H1 (cell line): ENCODE data around the gene CSNK1D. TPM values are rescaled to one million over a fixed set of nuclear protein-coding genes. Genes with fewer than 3 reads are reported as not detected.

Experiments used
- CTCF ChIA-PET: fragments of 300-600 bp; sonication (Branson Sonifier 250); formaldehyde crosslinking; loops from one replicate; lab custom pipeline; 2021; ENCODE audit not compliant: partially characterized antibody; lab: Charles Lee
- POLR2A ChIA-PET: fragments of 300-600 bp; sonication (Branson Sonifier 250); formaldehyde crosslinking; loops from one replicate; lab custom pipeline; 2021; ENCODE audit warnings: inconsistent platforms; ENCODE audit not compliant: partially characterized antibody; lab: Charles Lee
- DNase-seq, 2 experiments: peaks; one replicate each; pipeline versions ENCODE4 v3.0.0 to v3.0.0-alpha.2; 2010 to 2022; ENCODE audit warnings: low spot score in 2 of 2, low read depth in 1 of 2, mixed read lengths in 1 of 2
- FAIRE-seq: peaks from 2 replicates; lab custom pipeline; 2011; peaks lifted over from hg19 to GRCh38; lab: Jason Lieb, UNC
- H2AFZ ChIP-seq: 2 replicates; pipeline ENCODE4 v1.8.1; 2012; ENCODE audit warnings: low read length, inconsistent platforms
- H2AK5ac ChIP-seq: 2 replicates; pipeline ENCODE4 v1.6.1; 2013; ENCODE audit warnings: low read depth, low read length
- H2BK120ac ChIP-seq: replicated peaks from 2 replicates; pipeline ENCODE3; 2013; ENCODE audit warnings: low read depth, low read length, inconsistent platforms
- H2BK12ac ChIP-seq: 2 replicates; pipeline ENCODE4 v1.6.1; 2013; ENCODE audit warnings: low read depth, low read length
- H2BK15ac ChIP-seq: 2 replicates; pipeline ENCODE4 v1.6.1; 2013; ENCODE audit warnings: low read length
- H2BK20ac ChIP-seq: 2 replicates; pipeline ENCODE4 v1.6.1; 2013; ENCODE audit warnings: low read length
- H2BK5ac ChIP-seq: 2 replicates; pipeline ENCODE4 v1.6.1; 2013; ENCODE audit warnings: low read depth, low read length
- H3K14ac ChIP-seq: 2 replicates; pipeline ENCODE4 v1.6.1; 2013; ENCODE audit warnings: inconsistent platforms; ENCODE audit not compliant: insufficient read length
- H3K18ac ChIP-seq: 2 replicates; pipeline ENCODE4 v1.6.1; 2013; ENCODE audit warnings: low read length; ENCODE audit errors: extremely low read depth
- H3K23ac ChIP-seq: 2 replicates; pipeline ENCODE4 v1.6.1; 2013; ENCODE audit warnings: inconsistent platforms; ENCODE audit not compliant: insufficient read length
- H3K23me2 ChIP-seq: 2 replicates; pipeline ENCODE4 v1.6.1; 2013; ENCODE audit warnings: low read depth, low read length
- H3K27ac ChIP-seq: 2 replicates; pipeline ENCODE4 v1.6.1; 2011; ENCODE audit warnings: low read depth, low read length, inconsistent platforms
- H3K27me3 ChIP-seq, 4 experiments: replicated peaks in 1 of 4; 1 replicate in 1 of 4; 2 replicates in 3 of 4; pipeline versions ENCODE4 v1.6.1 to v1.8.1; 2011 to 2013; ENCODE audit warnings: low read length in 3 of 4, mild to moderate bottlenecking in 3 of 4, inconsistent platforms in 2 of 4, mixed read lengths in 2 of 4, moderate library complexity in 1 of 4; ENCODE audit not compliant: control insufficient read depth in 3 of 4, insufficient read depth in 3 of 4; ENCODE audit errors: extremely low read depth in 1 of 4
- H3K36me3 ChIP-seq, 4 experiments: 2 replicates each; pipeline versions ENCODE4 v1.6.1 to v1.8.1; 2011 to 2013; ENCODE audit warnings: mild to moderate bottlenecking in 4 of 4, low read length in 3 of 4, moderate library complexity in 2 of 4, control low read depth in 1 of 4, inconsistent platforms in 1 of 4; ENCODE audit not compliant: insufficient read depth in 4 of 4, control insufficient read depth in 2 of 4
- H3K4ac ChIP-seq: replicated peaks from 2 replicates; pipeline ENCODE3; 2013; ENCODE audit warnings: low read length, low read depth, mixed read lengths, inconsistent platforms; ENCODE audit not compliant: insufficient read length
- H3K4me1 ChIP-seq, 4 experiments: replicated peaks in 1 of 4; 1 replicate in 1 of 4; 2 replicates in 3 of 4; pipeline versions ENCODE4 v1.6.1 to v1.8.1; 2011 to 2013; ENCODE audit warnings: low read length in 3 of 4, inconsistent platforms in 2 of 4, mixed read lengths in 1 of 4; ENCODE audit not compliant: insufficient read depth in 4 of 4, control insufficient read depth in 3 of 4
- H3K4me2 ChIP-seq, 2 experiments: 2 replicates each; pipeline versions ENCODE4 v1.6.1 to v1.8.1; 2011 to 2013; ENCODE audit warnings: low read depth in 2 of 2, low read length in 2 of 2, control low read depth in 1 of 2, inconsistent platforms in 1 of 2, mild to moderate bottlenecking in 1 of 2; ENCODE audit not compliant: insufficient read depth in 1 of 2
- H3K4me3 ChIP-seq, 4 experiments: fragments of 200-600, 300-600 bp in 1 of 4; sonication (generic), shearing (Covaris generic), sonication (Bioruptor Twin) in 1 of 4; 2 replicates each; pipeline versions ENCODE4 v1.5.1 to v1.8.1; 2011 to 2016; ENCODE audit warnings: low read length in 4 of 4, low read depth in 3 of 4, control low read depth in 2 of 4, inconsistent platforms in 2 of 4, mild to moderate bottlenecking in 2 of 4, mixed read lengths in 1 of 4, moderate library complexity in 1 of 4; ENCODE audit not compliant: insufficient read depth in 2 of 4; ENCODE audit errors: extremely low read depth in 1 of 4
- H3K56ac ChIP-seq: replicated peaks from 2 replicates; pipeline ENCODE3; 2013; ENCODE audit warnings: low read depth, mild to moderate bottlenecking, mixed read lengths, low read length, inconsistent platforms; ENCODE audit not compliant: insufficient read length
- H3K79me1 ChIP-seq: 2 replicates; pipeline ENCODE4 v1.6.1; 2013; ENCODE audit warnings: low read depth, low read length, control low read depth
- H3K79me2 ChIP-seq, 2 experiments: 2 replicates each; pipeline versions ENCODE4 v1.6.1 to v1.8.1; 2012 to 2013; ENCODE audit warnings: low read length in 2 of 2, mild to moderate bottlenecking in 2 of 2, inconsistent platforms in 1 of 2; ENCODE audit not compliant: insufficient read depth in 2 of 2, control insufficient read depth in 1 of 2
- H3K9ac ChIP-seq, 4 experiments: replicated peaks in 1 of 4; 1 replicate in 1 of 4; 2 replicates in 3 of 4; pipeline versions ENCODE4 v1.6.1 to v1.8.1; 2011 to 2013; ENCODE audit warnings: low read depth in 3 of 4, low read length in 3 of 4, control low read depth in 2 of 4, mild to moderate bottlenecking in 2 of 4, moderate library complexity in 2 of 4, inconsistent platforms in 1 of 4; ENCODE audit errors: extremely low read depth in 1 of 4
- H3K9me3 ChIP-seq, 2 experiments: 2 replicates each; pipeline versions ENCODE4 v1.6.1 to v1.8.1; 2012 to 2013; ENCODE audit warnings: mild to moderate bottlenecking in 2 of 2, moderate library complexity in 2 of 2, control low read depth in 1 of 2, inconsistent platforms in 1 of 2, low read depth in 1 of 2, low read length in 1 of 2, mixed read lengths in 1 of 2; ENCODE audit not compliant: insufficient read depth in 2 of 2
- H4K20me1 ChIP-seq, 2 experiments: replicated peaks in 1 of 2; 2 replicates each; pipeline versions ENCODE3 to v1.8.1; 2011 to 2013; ENCODE audit warnings: inconsistent platforms in 2 of 2, low read length in 2 of 2, mild to moderate bottlenecking in 1 of 2; ENCODE audit not compliant: insufficient read depth in 2 of 2, control insufficient read depth in 1 of 2
- H4K5ac ChIP-seq: 2 replicates; pipeline ENCODE4 v1.6.1; 2013; ENCODE audit warnings: low read length, low read depth, mixed read lengths, inconsistent platforms; ENCODE audit not compliant: insufficient read length
- H4K8ac ChIP-seq: 2 replicates; pipeline ENCODE4 v1.8.0; 2013; ENCODE audit warnings: mild to moderate bottlenecking, moderate library complexity, low read length, inconsistent platforms; ENCODE audit not compliant: insufficient read depth; ENCODE audit errors: extremely low read depth
- H4K91ac ChIP-seq: replicated peaks from 2 replicates; pipeline ENCODE3; 2013; ENCODE audit warnings: low read length, mixed read lengths, inconsistent platforms; ENCODE audit not compliant: insufficient read length
- BACH1 ChIP-seq: IDR thresholded peaks from 2 replicates; pipeline ENCODE4 v1.6.1; 2012; ENCODE audit warnings: low read length, improper control_type of control experiment
- CHD2 ChIP-seq: IDR thresholded peaks from 2 replicates; pipeline ENCODE4 v1.6.1; 2012; ENCODE audit warnings: low read length, improper control_type of control experiment
- HDAC6 ChIP-seq: IDR thresholded peaks from one replicate; pipeline ENCODE4 v1.7.1; 2012; ENCODE audit warnings: low read depth, mild to moderate bottlenecking, inconsistent platforms, low read length, moderate library complexity
- KDM1A ChIP-seq: fragments of 200-600, 300-600 bp; sonication (generic); IDR thresholded peaks from 2 replicates; pipeline ENCODE4 v1.7.1; 2016; ENCODE audit warnings: mild to moderate bottlenecking, low read length, borderline replicate concordance
- NANOG ChIP-seq: IDR thresholded peaks from 2 replicates; pipeline ENCODE4 v1.6.1; 2011; ENCODE audit warnings: low read length, low read depth, mild to moderate bottlenecking, inconsistent platforms; ENCODE audit not compliant: insufficient read depth, poor library complexity, severe bottlenecking
- RBBP5 ChIP-seq: IDR thresholded peaks from 2 replicates; pipeline ENCODE4 v1.7.1; 2012; ENCODE audit warnings: low read depth, mild to moderate bottlenecking, inconsistent platforms, low read length, moderate library complexity, borderline replicate concordance
- SAP30 ChIP-seq: fragments of 300-600 bp; sonication (generic); IDR thresholded peaks from 2 replicates; pipeline ENCODE4 v1.7.1; 2012; ENCODE audit warnings: low read length, moderate library complexity, mild to moderate bottlenecking, inconsistent platforms; ENCODE audit not compliant: insufficient read depth, insufficient replicate concordance
- SIN3A ChIP-seq, 2 experiments: IDR thresholded peaks in 1 of 2; conservative IDR thresholded peaks in 1 of 2; 2 replicates each; pipeline ENCODE4 v1.6.1; 2011 to 2012; ENCODE audit warnings: low read length in 2 of 2, improper control_type of control experiment in 1 of 2, low read depth in 1 of 2, mild to moderate bottlenecking in 1 of 2
- SRF ChIP-seq: IDR thresholded peaks from 2 replicates; pipeline ENCODE4 v1.6.1; 2011; ENCODE audit warnings: mild to moderate bottlenecking, low read depth, low read length, moderate library complexity
- SUZ12 ChIP-seq: fragments of 200-600 bp; sonication (generic); IDR thresholded peaks from 2 replicates; pipeline ENCODE4 v1.6.1; 2012; ENCODE audit warnings: mild to moderate bottlenecking, inconsistent platforms, low read length, moderate library complexity, mixed read lengths
- TAF1 ChIP-seq: IDR thresholded peaks from 2 replicates; pipeline ENCODE4 v1.6.1; 2011; ENCODE audit warnings: mild to moderate bottlenecking, low read depth, low read length
- ZNF274 ChIP-seq: IDR thresholded peaks from 2 replicates; pipeline ENCODE4 v1.7.0; 2012; ENCODE audit warnings: low read length, borderline replicate concordance; ENCODE audit errors: extremely low read depth
- whole genome bisulfite sequencing, 2 experiments: shearing (Covaris generic) in 1 of 2; methylation state at CpG; one replicate each; pipeline versions ENCODE4 v1.1.6 to v1.1.7; 2013 to 2015; ENCODE audit warnings: low lambda C conversion rate in 2 of 2, mixed read lengths in 2 of 2, inconsistent platforms in 1 of 2, low coverage in 1 of 2, missing lambda C conversion rate in 1 of 2; ENCODE audit not compliant: insufficient replicate concordance in 2 of 2, insufficient coverage in 1 of 2, insufficient read length in 1 of 2; ENCODE audit errors: extremely low coverage in 1 of 2, missing lambda C conversion rate in 1 of 2; 5-methylcytosine and 5-hydroxymethylcytosine counted together
- polyA plus RNA-seq, 7 experiments: library from polyadenylated mRNA; depleted of rRNA in 3 of 7; stranded (reverse) in 5 of 7; unstranded in 2 of 7; fragments of >200 nt in 5 of 7; fragments of 200-250 nt in 2 of 7; gene quantifications; 1 replicate in 5 of 7; 2 replicates in 1 of 7; 4 replicates in 1 of 7; pipeline versions ENCODE4 v1.2.1 to v1.2.3, GENCODE V29; 2011 to 2013; ENCODE audit warnings: missing spikeins in 2 of 7, mixed read lengths in 2 of 7
- total RNA-seq: library from RNA; stranded (reverse); fragmentation: NEBNext Ultra II Directional; extraction: Animal tissue kit (Norgen Biotek cat#: 25700); gene quantifications from 2 replicates; pipeline ENCODE4 v1.2.1, GENCODE V29; 2021
- TF ChIP-seq, protein P1 (sequence below): IDR thresholded peaks from 2 replicates; pipeline ENCODE4 v1.6.1; 2012; ENCODE audit warnings: inconsistent platforms

The CSNK1D gene
- total and polyA plus RNA-seq, 2 of the 8 experiments (the other 6 are each of a cell fraction or from before 2014, with no cell fraction given), result 73.5 to 103 TPM

GRCh38 chr17:82283208-82283749 is 9.8 kb upstream of the CSNK1D start:
- POLR2A ChIA-PET, result interaction anchor here (0.7 to 5.2 kb wide), 6 partner anchors 9 to 111 kb away, joined by 3 to 39 read pairs (median 5); partner anchors contain the start of gene CSNK1D
- WGBS, 2 experiments, result 84% methylated on average over 12 of the region's 13 CpGs; no CpG with 5 or more reads in 1 of the 2 experiments
- TF ChIP-seq CHD2 (no peak), ZNF274 (no peak), BACH1 (no peak), RBBP5 (no peak), HDAC6 (no peak), KDM1A (no peak), SAP30 (no peak), SUZ12 (no peak), SRF (no peak), NANOG (no peak), TAF1 (no peak), SIN3A (conservative IDR thresholded peaks at IDR 0.05 in 1 of 2, IDR thresholded peaks at IDR 0.05 in 1 of 2; ENCODE audit: low read depth in 1 of 2, low read length in 2 of 2) (no peak)
- TF ChIP-seq, protein P1, sequence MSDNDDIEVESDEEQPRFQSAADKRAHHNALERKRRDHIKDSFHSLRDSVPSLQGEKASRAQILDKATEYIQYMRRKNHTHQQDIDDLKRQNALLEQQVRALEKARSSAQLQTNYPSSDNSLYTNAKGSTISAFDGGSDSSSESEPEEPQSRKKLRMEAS, result no peak

More at GRCh38 chr17:82283208-82283749, 9.8 kb upstream of the CSNK1D start:
- Histone ChIP-seq H3K79me2 (no peaks in the 10 kb centered on the region), H2BK15ac (no peak overlapping the region), H4K8ac (no peak overlapping the region), H4K91ac (no peak overlapping the region), H4K5ac (no peak overlapping the region), H3K56ac (no peak overlapping the region), H2AK5ac (no peak overlapping the region), H3K4me3 (no peak overlapping the region), H3K4ac (no peak overlapping the region), H3K4me2 (no peak overlapping the region), H3K27me3 (no peaks in the 10 kb centered on the region; a peak in 1 of 7 replicates), H3K4me1 (peaks cover 0 to 7% (median 3%) of the 10 kb centered on the region in 4 experiments; a peak in 4 of 7 replicates), H3K14ac (no peak overlapping the region), H2BK5ac (no peak overlapping the region), H3K36me3 (no peaks in the 10 kb centered on the region; a peak in 1 of 8 replicates), H2AFZ (no peak overlapping the region), H3K79me1 (no peaks in the 10 kb centered on the region; the same call in 1 of the 2 replicates), H3K23me2 (no peaks in the 10 kb centered on the region), H2BK12ac (no peak overlapping the region), H3K23ac (no peak overlapping the region), H3K9me3 (0 out of 4 replicates have a peak, but pooled peaks cover 0 to 3% of the 10 kb centered on the region in 2 experiments), H2BK20ac (no peak overlapping the region), H2BK120ac (no peak overlapping the region), H3K18ac (no peak overlapping the region), H4K20me1 (peaks cover 0 to 6% of the 10 kb centered on the region in 2 experiments), H3K27ac (no peak overlapping the region), H3K9ac (no peak overlapping the region)
- DNase-seq (no peak), FAIRE-seq (no peak)
- CTCF ChIA-PET, result interaction anchor here (1.0 to 1.6 kb wide), 4 partner anchors 8 to 53 kb away, joined by 3 to 7 read pairs (median 4); no protein-coding TSS in a partner anchor
